Stomach (tissue), 9 donors: ENCODE results near the gene ZNF318. TPM values are rescaled to one million over a fixed set of nuclear protein-coding genes. Genes with fewer than 3 reads are reported as not detected.
"Not testable (repeated sequence)": the region's sequence is repeated elsewhere in the genome, so short reads cannot be mapped to it uniquely, and the experiment has no call there.

Experiments
- DNase-seq, 2 donors: peaks; one replicate each; pipeline versions ENCODE4 v3.0.0 to v3.0.0-alpha.2; 2013 to 2019
- H3K27ac ChIP-seq, 5 donors: fragments of 200-600 bp in 4 of 5; sonication (generic) in 4 of 5; one replicate each; pipeline ENCODE4 v1.5.1; 2013 to 2019; ENCODE audit warnings: mild to moderate bottlenecking in 1 of 5, moderate library complexity in 1 of 5
- H3K27me3 ChIP-seq, 3 donors: fragments of 200-600 bp; sonication (generic); one replicate each; pipeline ENCODE4 v1.5.1; 2017 to 2019; ENCODE audit warnings: mixed run types in 1 of 3
- H3K36me3 ChIP-seq, 4 donors: fragments of 200-600 bp; sonication (generic); 1 replicate in 3 of 4; 2 replicates in 1 of 4; pipeline ENCODE4 v1.5.1; 2016 to 2019
- H3K4me1 ChIP-seq, 4 donors: fragments of 200-600 bp; sonication (generic); one replicate each; pipeline ENCODE4 v1.5.1; 2016 to 2019
- H3K4me3 ChIP-seq, 4 donors: fragments of 200-600 bp; sonication (generic) in 3 of 4; one replicate each; pipeline ENCODE4 v1.5.1; 2016 to 2019; ENCODE audit warnings: mild to moderate bottlenecking in 1 of 4
- H3K9me3 ChIP-seq, 4 donors: fragments of 200-600 bp; sonication (generic); one replicate each; pipeline ENCODE4 v1.5.1; 2016 to 2019
- CTCF ChIP-seq, 7 experiments: fragments of 450-650 bp in 4 of 7; fragments of 200-600 bp in 3 of 7; sonication (generic) in 3 of 7; IDR thresholded peaks; one replicate each; pipeline ENCODE4 v1.5.1; 2016 to 2019; ENCODE audit warnings: antibody characterized with exemption in 7 of 7, control low read depth in 2 of 7, mild to moderate bottlenecking in 1 of 7
- EP300 ChIP-seq: sonication (generic); formaldehyde crosslinking; IDR thresholded peaks from one replicate; pipeline ENCODE4 v1.6.1; 2017; ENCODE audit warnings: antibody characterized with exemption
- POLR2A ChIP-seq, 4 donors: fragments of 450-650 bp; IDR thresholded peaks; one replicate each; pipeline ENCODE4 v1.6.1; 2016; ENCODE audit warnings: antibody characterized with exemption in 4 of 4, control low read depth in 2 of 4, mild to moderate bottlenecking in 1 of 4, moderate library complexity in 1 of 4
- POLR2AphosphoS5 ChIP-seq, 3 donors: sonication (generic); formaldehyde crosslinking; IDR thresholded peaks; one replicate each; pipeline ENCODE4 v1.6.1; 2016; ENCODE audit warnings: antibody characterized with exemption in 3 of 3
- WGBS, 5 donors: extraction: QIAGEN DNeasy Blood & Tissue Kit in 3 of 5; methylation state at CpG; one replicate each; pipeline versions ENCODE4 v1.1.5 to v1.1.7; 2013 to 2018; 5-methylcytosine and 5-hydroxymethylcytosine counted together
- intact Hi-C: fragments of 100-400 bp; cut with DNase I; formaldehyde crosslinking; loops from one replicate; pipeline ENCODE4 v1.15.1; 2023; ENCODE audit warnings: low total_unique reads
- polyA plus RNA-seq, 3 donors: library from polyadenylated mRNA; stranded (reverse); fragments of 200-250 nt; gene quantifications; one replicate each; pipeline ENCODE4 v1.2.3, GENCODE V29; 2013
- total RNA-seq, 5 donors: library from RNA; depleted of rRNA; stranded (reverse); fragments of >200 nt; gene quantifications; one replicate each; pipeline versions ENCODE4 v1.1.0 to v1.2.3, GENCODE V29; 2014 to 2016
- donor health status: healthy with polysubstance abuse.
- donor health status: Bipolar disorder and iron deficiency.
- donor health status: healthy.

ZNF318 gene
- total and polyA plus RNA-seq, 8 donors: 2.6 to 13.3 (median 7.2) TPM

GRCh38 chr6:43347444-43347843 is 22.0 kb downstream of the ZNF318 start:
- H3K27me3 ChIP-seq: no peaks in the 10 kb centered on the region
- no peak overlapping the region for H3K27ac ChIP-seq
- H3K4me3 ChIP-seq: no peak overlapping the region
- H3K4me1 ChIP-seq: no peaks in the 10 kb centered on the region
- TF ChIP-seq CTCF (IDR thresholded peaks at IDR 0.05): no peak
- no peak for TF ChIP-seq POLR2A (IDR thresholded peaks at IDR 0.05)
- TF ChIP-seq EP300: no peak
- no peak for TF ChIP-seq POLR2AphosphoS5 (IDR thresholded peaks at IDR 0.05)
- intact Hi-C loops: no loop called here
- no peak for DNase-seq
- WGBS, 5 donors: 87 to 97% (median 96%) methylated on average over 3 of the region's 3 CpGs
- H3K36me3 ChIP-seq: peaks cover 35 to 99% (median 94%) of the 10 kb centered on the region in 4 donors
- no peaks in the 10 kb centered on the region for H3K9me3 ChIP-seq

DNA sequence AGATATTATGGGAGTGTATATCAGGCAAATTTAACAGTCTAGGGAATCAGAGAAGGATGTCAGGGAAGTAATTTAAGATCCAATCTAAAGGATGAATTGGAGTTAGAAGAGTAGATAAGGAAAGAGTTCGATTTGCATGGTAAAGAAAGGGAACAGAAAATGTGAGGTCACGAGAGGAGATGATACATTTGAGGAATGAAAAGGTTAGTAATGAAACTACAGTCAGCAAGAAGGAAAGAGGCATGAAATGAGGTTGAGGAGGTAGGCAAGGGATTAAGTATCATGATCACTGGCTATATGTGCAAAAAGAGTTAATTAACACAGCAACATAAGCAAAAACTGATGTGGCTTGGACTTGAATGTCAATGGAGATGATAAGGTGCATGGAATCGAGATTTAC is 22.4 kb downstream of the ZNF318 start:
- H3K9me3 ChIP-seq: no peaks in the 10 kb centered on the region
- WGBS, 5 donors: 68 to 85% (median 75%) methylated on average over 3 of the region's 3 CpGs
- no peak for TF ChIP-seq EP300
- TF ChIP-seq POLR2AphosphoS5 (IDR thresholded peaks at IDR 0.05): no peak
- no peak for TF ChIP-seq POLR2A (IDR thresholded peaks at IDR 0.05)
- TF ChIP-seq CTCF (IDR thresholded peaks at IDR 0.05): no peak
- no peaks in the 10 kb centered on the region for H3K4me1 ChIP-seq
- no peak for DNase-seq
- H3K4me3 ChIP-seq: no peak overlapping the region
- no peaks in the 10 kb centered on the region for H3K27me3 ChIP-seq
- H3K36me3 ChIP-seq: peaks cover 38 to 99% (median 94%) of the 10 kb centered on the region in 4 donors
- intact Hi-C loops: no loop called here
- no peak overlapping the region for H3K27ac ChIP-seq

GRCh38 chr6:43346243-43346642 is 23.2 kb downstream of the ZNF318 start:
- H3K27ac ChIP-seq, H3K4me1 ChIP-seq, H3K27me3 ChIP-seq, intact Hi-C loops, H3K4me3 ChIP-seq, H3K9me3 ChIP-seq, DNase-seq: not testable (repeated sequence)
- peaks cover 46 to 99% (median 94%) of the 10 kb centered on the region in 4 donors for H3K36me3 ChIP-seq
- WGBS, 5 donors: 93 to 98% (median 96%) methylated on average over 11 of the region's 11 CpGs

- no peak overlapping the region for H3K27ac ChIP-seq
- no peaks in the 10 kb centered on the region for H3K9me3 ChIP-seq
- H3K4me1 ChIP-seq: peaks cover 7 to 16% (median 9%) of the 10 kb centered on the region in 4 donors
- no peak overlapping the region for H3K4me3 ChIP-seq
- peaks cover 50 to 75% (median 72%) of the 10 kb centered on the region in 4 donors for H3K36me3 ChIP-seq
- WGBS, 5 donors: 87 to 96% (median 95%) methylated on average over 4 of the region's 4 CpGs
- intact Hi-C loops: loop anchor here (10.0 kb wide), 1 partner anchor 64 kb away; no protein-coding TSS in a partner anchor
- DNase-seq: no peak
- H3K27me3 ChIP-seq: no peaks in the 10 kb centered on the region
- TF ChIP-seq CTCF (IDR thresholded peaks at IDR 0.05) (no peak), POLR2AphosphoS5 (IDR thresholded peaks at IDR 0.05) (no peak), EP300 (no peak), POLR2A (IDR thresholded peaks at IDR 0.05) (no peak)
Measured at GRCh38 chr6:43339168-43339567, 30.3 kb downstream of the ZNF318 start.

- DNase-seq: no peak
- peaks cover 7 to 16% (median 9%) of the 10 kb centered on the region in 4 donors for H3K4me1 ChIP-seq
- H3K27me3 ChIP-seq: no peaks in the 10 kb centered on the region
- H3K27ac ChIP-seq: no peak overlapping the region
- TF ChIP-seq EP300: no peak
- TF ChIP-seq POLR2A (IDR thresholded peaks at IDR 0.05): no peak
- no peak for TF ChIP-seq POLR2AphosphoS5 (IDR thresholded peaks at IDR 0.05)
- no peak for TF ChIP-seq CTCF (IDR thresholded peaks at IDR 0.05)
- intact Hi-C loops: loop anchor here (10.0 kb wide), 1 partner anchor 63 kb away; no protein-coding TSS in a partner anchor
- H3K9me3 ChIP-seq: no peaks in the 10 kb centered on the region
- H3K4me3 ChIP-seq: no peak overlapping the region
- H3K36me3 ChIP-seq: peaks cover 46 to 65% (median 63%) of the 10 kb centered on the region in 4 donors
Measured at GRCh38 chr6:43338243-43338642, 31.2 kb downstream of the ZNF318 start.
